Keratinocyte (primary cell): Measurements from ENCODE around the gene SWSAP1. TPM values are rescaled to one million over a fixed set of nuclear protein-coding genes. Genes with fewer than 3 reads are reported as not detected.

Experiments used
- DNase-seq: peaks from one replicate; pipeline ENCODE4 v3.0.0-alpha.2; 2011; ENCODE audit warnings: low read depth, missing footprints, low spot score
- FAIRE-seq: peaks from 2 replicates; lab custom pipeline; 2011; peaks lifted over from hg19 to GRCh38; lab: Jason Lieb, UNC
- H2AFZ ChIP-seq: 2 replicates; pipeline ENCODE4 v1.6.0; 2012; ENCODE audit warnings: low read length, control low read depth, inconsistent platforms; ENCODE audit not compliant: control insufficient read depth
- H3K27ac ChIP-seq: 2 replicates; pipeline ENCODE4 v1.5.1; 2011; ENCODE audit warnings: low read length; ENCODE audit not compliant: control insufficient read depth, insufficient read depth
- H3K27me3 ChIP-seq: 3 replicates; pipeline ENCODE4 v1.6.0; 2011; ENCODE audit warnings: low read length; ENCODE audit not compliant: control insufficient read depth, insufficient read depth; ENCODE audit errors: extremely low read depth
- H3K36me3 ChIP-seq, 2 experiments: 2 replicates in 1 of 2; 3 replicates in 1 of 2; pipeline ENCODE4 v1.5.1; 2011; ENCODE audit warnings: low read length in 2 of 2, mild to moderate bottlenecking in 1 of 2; ENCODE audit not compliant: control insufficient read depth in 2 of 2, insufficient read depth in 2 of 2; ENCODE audit errors: extremely low read depth in 1 of 2
- H3K4me1 ChIP-seq: 3 replicates; pipeline ENCODE4 v1.5.1; 2011; ENCODE audit warnings: low read length; ENCODE audit not compliant: control insufficient read depth, insufficient read depth; ENCODE audit errors: extremely low read depth
- H3K4me2 ChIP-seq: 3 replicates; pipeline ENCODE4 v1.6.0; 2011; ENCODE audit warnings: low read depth, low read length; ENCODE audit not compliant: control insufficient read depth, insufficient read depth; ENCODE audit errors: extremely low read depth
- H3K4me3 ChIP-seq, 3 experiments: fragments of 200-600 bp in 1 of 3; sonication (generic) in 1 of 3; 2 replicates in 2 of 3; 3 replicates in 1 of 3; pipeline ENCODE4 v1.5.1; 2011 to 2016; ENCODE audit warnings: low read length in 3 of 3, mild to moderate bottlenecking in 3 of 3, control low read depth in 2 of 3, inconsistent platforms in 1 of 3, low read depth in 1 of 3, mixed read lengths in 1 of 3, mixed run types in 1 of 3, moderate library complexity in 1 of 3; ENCODE audit not compliant: control insufficient read depth in 2 of 3, insufficient read depth in 2 of 3; ENCODE audit errors: extremely low read depth in 1 of 3
- H3K79me2 ChIP-seq: 2 replicates; pipeline ENCODE4 v1.6.0; 2012; ENCODE audit warnings: low read length; ENCODE audit not compliant: control insufficient read depth, insufficient read depth
- H3K9ac ChIP-seq: 3 replicates; pipeline ENCODE4 v1.6.0; 2011; ENCODE audit warnings: low read length; ENCODE audit not compliant: control insufficient read depth, insufficient read depth; ENCODE audit errors: extremely low read depth
- H3K9me1 ChIP-seq: 3 replicates; pipeline ENCODE4 v1.6.0; 2011; ENCODE audit warnings: low read length; ENCODE audit not compliant: control insufficient read depth, insufficient read depth; ENCODE audit errors: extremely low read depth
- H3K9me3 ChIP-seq: 2 replicates; pipeline ENCODE4 v1.5.1; 2012; ENCODE audit warnings: low read depth, low read length; ENCODE audit not compliant: control insufficient read depth
- H4K20me1 ChIP-seq: 3 replicates; pipeline ENCODE4 v1.6.0; 2011; ENCODE audit warnings: low read length; ENCODE audit not compliant: control insufficient read depth, insufficient read depth; ENCODE audit errors: extremely low read depth
- CTCF ChIP-seq, 3 experiments: IDR thresholded peaks in 1 of 3; conservative IDR thresholded peaks in 1 of 3; optimal IDR thresholded peaks in 1 of 3; 2 replicates in 2 of 3; 3 replicates in 1 of 3; pipeline versions ENCODE3 to v1.5.1; 2011; ENCODE audit warnings: low read length in 3 of 3, mild to moderate bottlenecking in 3 of 3, moderate library complexity in 2 of 3, control low read depth in 1 of 3, inconsistent platforms in 1 of 3; ENCODE audit not compliant: insufficient read depth in 2 of 3; ENCODE audit errors: extremely low read depth in 1 of 3
- EZH2 ChIP-seq: IDR thresholded peaks from one replicate; pipeline ENCODE4 v1.6.1; 2012; ENCODE audit warnings: inconsistent platforms, mild to moderate bottlenecking, low read length, moderate library complexity
- dilution Hi-C: fragments of 300-500 bp; cut with MboI; formaldehyde crosslinking; loops from one replicate; pipeline ENCODE4 v1.7.0; 2020; ENCODE audit warnings: low sequenced_read_pairs; ENCODE audit not compliant: extremely low pct_ligation_motif_present
- polyA plus RNA-seq, 5 experiments: library from polyadenylated mRNA; depleted of rRNA in 3 of 5; stranded (reverse) in 3 of 5; stranded (forward) in 1 of 5; unstranded in 1 of 5; fragments of >200 nt; gene quantifications; 1 replicate in 1 of 5; 2 replicates in 3 of 5; 3 replicates in 1 of 5; pipeline versions ENCODE4 v1.2.1 to v1.2.3, GENCODE V29; 2011 to 2012; ENCODE audit warnings: missing spikeins in 2 of 5, low read depth in 1 of 5, low replicate concordance in 1 of 5

Gene SWSAP1
- polyA plus RNA-seq, 1 donor (not counting 4 experiments of a cell fraction or from before 2014, with no cell fraction given) = 2.1 TPM

GRCh38 chr19:11363881-11364280 is 10.6 kb upstream of the SWSAP1 start:
- H3K4me3 ChIP-seq = no peak overlapping the region
- no peaks in the 10 kb centered on the region for H3K79me2 ChIP-seq
- FAIRE-seq (no peak), DNase-seq (no peak)
- H3K4me1 ChIP-seq = peaks cover 6% of the 10 kb centered on the region
- peaks cover 0 to 5% of the 10 kb centered on the region in 2 experiments for H3K36me3 ChIP-seq
- H3K27ac ChIP-seq = no peak overlapping the region
- dilution Hi-C loops = no loop called here
- H3K9me1 ChIP-seq = no peaks in the 10 kb centered on the region
- no peak overlapping the region for H3K4me2 ChIP-seq
- H3K27me3 ChIP-seq = no peaks in the 10 kb centered on the region
- H3K9me3 ChIP-seq = no peaks in the 10 kb centered on the region
- no peak overlapping the region for H2AFZ ChIP-seq
- TF ChIP-seq EZH2 (no peak), CTCF (optimal IDR thresholded peaks at IDR 0.05 in 1 of 3, IDR thresholded peaks at IDR 0.05 in 1 of 3, conservative IDR thresholded peaks at IDR 0.05 in 1 of 3; ENCODE audit: extremely low read depth in 1 of 3, insufficient read depth in 2 of 3, low read length in 3 of 3) (no peak)
- no peaks in the 10 kb centered on the region for H4K20me1 ChIP-seq
- no peak overlapping the region for H3K9ac ChIP-seq

DNA sequence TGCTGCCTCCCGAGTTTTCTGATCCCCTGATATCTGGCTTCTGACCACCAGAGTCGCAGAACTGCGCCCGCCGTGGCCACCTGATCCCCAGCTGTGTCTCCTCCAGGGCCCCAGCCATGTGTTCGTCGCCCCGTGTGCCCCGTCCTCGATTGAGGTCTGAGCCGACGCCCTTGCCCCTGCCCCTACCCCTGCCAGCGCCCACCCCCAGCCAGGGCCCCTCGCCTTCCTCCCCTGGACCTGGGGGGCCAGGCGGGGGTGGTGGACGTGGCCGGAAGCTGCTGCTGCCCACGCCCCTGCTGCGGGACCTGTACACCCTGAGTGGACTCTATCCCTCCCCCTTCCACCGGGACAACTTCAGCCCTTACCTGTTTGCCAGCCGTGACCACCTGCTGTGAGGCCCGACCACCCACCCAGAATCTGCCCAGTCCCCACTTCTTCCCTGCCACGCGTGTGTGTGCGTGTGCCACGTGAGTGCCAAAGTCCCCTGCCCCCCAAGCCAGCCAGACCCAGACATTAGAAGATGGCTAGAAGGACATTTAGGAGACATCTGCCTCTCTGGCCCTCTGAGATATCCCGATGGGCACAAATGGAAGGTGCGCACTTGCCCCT is 10.1 kb upstream of the SWSAP1 start:
- FAIRE-seq = no peak
- dilution Hi-C loops = no loop called here
- H2AFZ ChIP-seq = no peak overlapping the region

More for the DNA sequence above, 10.1 kb upstream of the SWSAP1 start:
- peaks cover 2% of the 10 kb centered on the region for H3K4me1 ChIP-seq
- peaks cover 0 to 5% of the 10 kb centered on the region in 2 experiments for H3K36me3 ChIP-seq
- no peaks in the 10 kb centered on the region for H3K79me2 ChIP-seq
- no peaks in the 10 kb centered on the region for H4K20me1 ChIP-seq
- no peak overlapping the region for H3K9ac ChIP-seq
- H3K27ac ChIP-seq = no peak overlapping the region
- DNase-seq = no peak
- no peaks in the 10 kb centered on the region for H3K9me1 ChIP-seq
- no peaks in the 10 kb centered on the region for H3K9me3 ChIP-seq
- TF ChIP-seq CTCF (optimal IDR thresholded peaks at IDR 0.05 in 1 of 3, IDR thresholded peaks at IDR 0.05 in 1 of 3, conservative IDR thresholded peaks at IDR 0.05 in 1 of 3; ENCODE audit: extremely low read depth in 1 of 3, insufficient read depth in 2 of 3, low read length in 3 of 3) (no peak), EZH2 (no peak)
- H3K4me3 ChIP-seq = no peak overlapping the region
- H3K4me2 ChIP-seq = no peak overlapping the region
- no peaks in the 10 kb centered on the region for H3K27me3 ChIP-seq
